GM18511 (cell line): ENCODE measurements around the gene XPO6.

Experiments
- ATAC-seq: cut with Tn5 transposase; IDR thresholded peaks from one replicate; pipeline ENCODE4 v1.9.1; 2021; ENCODE audit warnings: mild to moderate bottlenecking, moderate library complexity; ENCODE audit not compliant: unreplicated experiment

Gene XPO6

DNA sequence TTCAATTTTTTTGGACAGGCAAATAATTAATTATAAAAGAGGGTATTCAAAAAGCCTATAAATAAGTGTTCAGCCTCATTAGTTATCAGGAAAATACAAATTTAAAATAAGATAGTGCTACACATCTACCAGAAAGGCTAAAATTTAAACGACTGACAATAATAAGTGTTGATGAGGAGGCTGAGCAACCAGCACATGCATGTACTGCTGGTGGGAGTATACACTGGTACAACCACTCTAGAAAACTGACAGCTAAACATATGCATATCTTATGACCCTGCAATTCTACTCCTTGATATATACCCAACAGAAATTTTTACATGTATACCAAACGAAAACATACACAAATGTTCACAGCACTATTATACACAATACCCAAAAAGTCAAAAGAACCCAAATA, 27.1 kb downstream of the XPO6 start:
- no peak for ATAC-seq

DNA sequence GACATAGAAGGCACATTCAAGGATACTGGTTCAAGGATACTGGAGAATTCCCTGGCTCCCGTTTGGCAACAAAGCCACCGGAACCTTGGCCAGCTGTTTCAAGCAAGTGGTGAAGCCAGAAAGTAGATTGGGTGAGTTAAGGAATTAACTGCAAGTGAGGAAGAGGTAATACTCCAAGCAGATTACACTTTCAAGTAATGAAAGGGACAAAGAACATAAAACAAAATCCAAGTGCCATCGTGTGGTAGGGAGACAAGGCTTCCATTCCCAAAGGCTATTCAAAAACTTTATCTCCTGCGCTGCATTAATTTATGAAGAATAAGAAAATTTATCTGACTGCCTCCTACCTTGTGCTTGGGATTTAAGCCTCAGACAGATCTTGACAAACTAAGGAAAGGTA, 27.8 kb downstream of the XPO6 start:
- no peak for ATAC-seq

DNA sequence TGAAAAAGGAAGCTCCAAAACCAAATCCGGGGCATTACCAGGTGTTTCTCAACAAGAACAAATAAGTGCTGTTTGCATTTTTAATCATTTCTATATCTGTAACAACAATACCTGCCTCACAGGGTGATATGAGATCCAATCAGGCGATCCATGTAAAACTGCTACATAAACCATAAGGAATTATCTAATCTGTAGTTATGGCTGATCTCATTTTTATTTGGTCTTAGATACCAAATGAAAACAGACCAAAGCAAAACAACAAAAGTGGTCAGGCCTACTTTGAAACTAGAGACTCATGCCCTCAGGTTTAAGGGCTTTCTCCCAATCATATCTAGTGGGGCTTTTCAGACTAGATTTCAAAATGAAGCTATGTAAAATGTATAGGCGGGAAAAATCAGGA, 28.3 kb downstream of the XPO6 start:
- no peak for ATAC-seq

DNA sequence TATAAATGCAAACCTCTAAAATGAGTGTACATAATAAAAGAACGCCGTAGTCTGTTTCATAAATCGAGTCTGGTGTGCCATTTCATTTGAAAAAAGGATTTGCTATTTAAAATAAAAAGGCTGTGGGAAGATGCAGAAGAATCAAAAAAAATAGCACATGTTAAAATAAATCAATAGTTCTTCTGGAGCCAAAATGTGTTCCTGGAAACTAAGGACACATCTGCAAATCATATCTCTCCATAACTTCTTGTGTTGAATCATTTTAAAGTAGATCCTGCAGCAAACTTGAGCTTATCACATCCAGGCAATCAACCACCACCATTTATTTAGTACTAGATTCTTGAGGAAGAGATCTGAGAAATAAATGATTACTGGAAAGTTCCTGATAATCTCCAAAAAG, 29.0 kb downstream of the XPO6 start:
- no peak for ATAC-seq

GRCh38 chr16:28182183-28182582, 29.6 kb downstream of the XPO6 start:
- no peak for ATAC-seq

- ATAC-seq, result no peak
Measured at GRCh38 chr16:28181515-28181914, 30.2 kb downstream of the XPO6 start.

- no peak for ATAC-seq
Measured at GRCh38 chr16:28180655-28181460, 30.9 kb downstream of the XPO6 start.

GRCh38 chr16:28179354-28179753, 32.4 kb downstream of the XPO6 start:
- no peak for ATAC-seq

DNA sequence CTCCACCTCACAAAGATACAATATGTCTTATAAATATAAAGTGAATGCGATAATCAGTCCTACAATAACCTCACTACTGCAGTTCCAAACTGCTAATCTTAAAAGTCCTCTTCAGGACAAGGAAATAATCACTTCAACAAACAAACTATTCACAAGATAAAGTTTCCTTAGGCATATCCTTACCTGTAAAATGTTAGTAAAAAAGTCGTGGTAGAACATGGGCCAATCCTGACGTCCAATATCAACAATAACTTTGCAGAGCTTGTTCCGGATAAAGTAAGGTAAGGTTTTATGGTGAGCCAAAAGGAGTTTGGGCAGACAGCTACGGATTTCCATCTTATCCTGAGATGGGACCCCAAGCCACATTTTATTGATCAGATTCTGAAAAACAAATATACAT, 36.0 kb downstream of the XPO6 start:
- no peak for ATAC-seq

- ATAC-seq, result no peak
Measured at GRCh38 chr16:28172336-28172735, 39.4 kb downstream of the XPO6 start.

DNA sequence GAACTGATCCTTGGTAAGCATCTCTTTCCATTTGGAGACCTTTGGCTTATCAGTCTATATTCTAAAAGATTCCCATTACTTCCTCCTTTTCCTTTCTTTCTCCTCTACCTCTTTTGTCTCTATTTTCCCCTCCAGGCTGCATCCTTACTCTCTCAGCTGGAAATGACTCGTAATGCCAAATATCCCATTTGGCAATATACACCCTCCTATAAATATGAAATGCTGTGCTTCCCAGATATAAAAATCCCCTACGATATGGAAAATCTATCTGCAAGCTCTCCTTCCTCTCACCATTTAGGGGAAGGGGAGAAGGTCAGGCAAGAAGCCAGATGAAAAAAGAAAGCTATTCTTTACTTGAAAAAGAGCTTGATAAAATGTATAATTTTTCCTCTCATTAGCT, 39.9 kb downstream of the XPO6 start:
- ATAC-seq, result no peak

DNA sequence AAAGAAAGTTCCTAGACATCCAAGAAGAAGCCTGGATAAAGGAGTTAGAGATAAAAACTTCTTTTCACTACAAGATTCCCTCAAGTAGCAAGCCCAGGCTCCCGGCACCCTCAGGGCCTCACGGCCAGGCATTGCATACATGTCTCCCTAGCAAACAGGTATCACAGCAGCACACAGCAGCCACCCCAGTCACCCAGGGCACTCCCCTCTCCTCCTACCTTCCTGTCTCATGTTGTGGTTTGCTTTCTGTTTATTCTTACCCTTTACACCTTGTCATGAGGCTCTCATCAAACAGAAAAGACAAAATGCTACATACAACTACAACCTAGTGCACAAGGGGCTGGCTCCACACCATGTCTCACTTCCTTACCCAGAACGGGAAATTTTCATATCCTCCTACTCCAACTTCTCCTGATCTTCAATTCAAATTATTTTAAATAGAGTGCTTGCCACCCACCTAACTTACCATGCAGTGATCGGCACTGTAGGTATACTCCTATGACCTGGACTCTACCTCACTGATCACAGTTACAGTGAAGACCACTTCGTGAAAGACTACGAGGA, 42.7 kb downstream of the XPO6 start:
- no peak for ATAC-seq

GRCh38 chr16:28167730-28168129, 44.0 kb downstream of the XPO6 start:
- no peak for ATAC-seq

- no peak for ATAC-seq
Measured at GRCh38 chr16:28167221-28167620, 44.5 kb downstream of the XPO6 start.

GRCh38 chr16:28166394-28167208, 45.2 kb downstream of the XPO6 start:
- no peak for ATAC-seq

DNA sequence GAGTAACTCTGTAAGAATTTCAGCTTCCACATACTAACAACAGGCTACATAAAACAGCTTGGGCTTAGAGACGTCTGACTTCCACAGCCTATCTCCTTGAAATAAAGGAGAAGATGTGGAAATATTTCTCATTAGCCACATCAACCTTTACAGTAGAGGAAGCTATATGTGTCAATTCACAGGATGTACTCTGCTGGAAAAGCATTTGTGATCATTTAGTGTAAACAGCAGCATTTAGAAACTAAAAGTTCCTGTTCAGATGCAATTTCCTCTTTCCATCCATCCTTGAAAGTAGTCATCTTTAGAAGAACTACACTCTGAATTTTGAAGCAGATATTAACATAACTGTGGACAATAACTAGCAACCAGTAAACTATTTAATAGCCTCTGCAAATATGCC, 46.2 kb downstream of the XPO6 start:
- ATAC-seq, result no peak

- no peak for ATAC-seq
Measured at GRCh38 chr16:28164140-28164539, 47.6 kb downstream of the XPO6 start.

DNA sequence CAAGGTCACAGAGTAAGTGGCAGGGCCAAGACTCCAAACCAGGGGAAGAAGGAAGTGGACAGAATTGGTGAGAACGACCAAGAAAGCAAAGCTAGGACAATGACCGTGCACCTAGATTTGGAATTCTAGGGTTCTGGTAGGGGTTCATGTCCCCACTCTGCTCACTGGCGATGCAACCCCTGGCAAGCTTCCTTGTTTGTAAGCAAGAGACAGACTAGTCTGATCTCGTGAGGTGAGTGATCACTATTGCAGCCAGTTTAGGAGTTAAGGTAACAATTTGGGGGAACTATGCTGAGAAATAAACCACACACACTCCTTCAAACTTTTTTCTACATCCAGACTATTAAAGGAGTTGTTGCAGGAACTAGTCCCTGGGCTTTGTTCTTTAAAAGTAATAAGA, 48.1 kb downstream of the XPO6 start:
- no peak for ATAC-seq

GRCh38 chr16:28162326-28162877, 49.4 kb downstream of the XPO6 start:
- ATAC-seq, result no peak

GRCh38 chr16:28161626-28162025, 50.1 kb downstream of the XPO6 start:
- ATAC-seq, result no peak

DNA sequence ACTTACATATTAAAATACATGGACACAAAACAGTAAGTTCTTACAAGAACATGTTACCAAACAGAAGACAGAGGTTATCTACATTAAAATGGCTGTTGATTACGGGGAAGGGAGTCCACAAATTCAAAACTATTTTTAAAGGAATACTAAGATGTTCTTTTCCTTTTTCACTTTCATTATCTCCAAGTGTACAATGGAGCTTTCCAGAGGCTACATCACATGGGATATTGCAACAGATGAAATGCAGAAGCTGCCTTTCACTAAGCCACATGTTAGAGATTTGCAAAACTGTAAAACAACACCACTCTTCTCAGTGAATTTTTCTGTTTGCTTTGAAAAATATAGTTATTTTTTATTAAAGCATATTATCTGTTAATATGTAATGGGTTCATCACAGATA, 53.6 kb downstream of the XPO6 start:
- no peak for ATAC-seq
